ENCODE measurements around the gene KMO. TPM values are rescaled to one million over a fixed set of nuclear protein-coding genes. Genes with fewer than 3 reads are reported as not detected.
A peak's percentile ranks its signal among the peaks of the same experiment; 100 is the strongest.

The KMO gene
- total RNA-seq, 1 donor from 2014 or later, result not detected

DNA sequence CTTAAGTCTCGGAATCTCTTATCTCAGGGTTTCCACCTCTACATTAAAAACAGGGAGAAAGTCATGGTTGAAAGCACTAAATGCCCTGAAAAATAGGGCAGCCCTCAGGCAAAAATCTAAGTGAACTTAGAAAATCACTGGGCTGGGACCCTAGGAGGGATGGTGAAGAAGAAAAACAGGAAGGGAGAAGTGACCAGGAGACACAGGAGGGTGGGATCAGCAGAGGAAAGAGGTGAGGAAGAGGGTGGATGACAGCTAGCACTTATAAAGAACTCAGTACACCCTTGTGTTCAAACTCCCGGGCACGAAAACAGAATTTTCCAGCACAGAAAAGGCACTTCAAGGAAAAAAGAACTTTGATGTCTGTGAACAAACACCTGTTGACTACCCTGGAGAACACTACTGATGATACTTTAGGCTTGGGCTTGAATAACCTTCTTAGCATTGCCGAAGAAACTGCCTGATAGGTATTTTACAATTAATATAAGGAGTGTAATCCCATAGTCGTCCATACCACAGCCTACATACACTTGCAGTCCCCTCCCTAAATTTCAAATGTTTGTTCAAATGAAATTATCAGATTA is 106.0 kb downstream of the KMO start:
- Mint-ChIP-seq H3K27me3 (ENCODE audit: low read depth) (no peaks in the 10 kb centered on the region), H3K4me3 (peak overlapping the region; percentile 80), H3K36me3 (ENCODE audit: low read depth) (peaks cover 30% of the 10 kb centered on the region), H3K4me1 (peaks cover 33% of the 10 kb centered on the region), H3K9me3 (peaks cover 11% of the 10 kb centered on the region), H3K27ac (ENCODE audit: unreplicated experiment) (no peak overlapping the region)
- DNase-seq (ENCODE audit: low read depth, low spot score), result no peak
- TF ChIP-seq, protein P1, sequence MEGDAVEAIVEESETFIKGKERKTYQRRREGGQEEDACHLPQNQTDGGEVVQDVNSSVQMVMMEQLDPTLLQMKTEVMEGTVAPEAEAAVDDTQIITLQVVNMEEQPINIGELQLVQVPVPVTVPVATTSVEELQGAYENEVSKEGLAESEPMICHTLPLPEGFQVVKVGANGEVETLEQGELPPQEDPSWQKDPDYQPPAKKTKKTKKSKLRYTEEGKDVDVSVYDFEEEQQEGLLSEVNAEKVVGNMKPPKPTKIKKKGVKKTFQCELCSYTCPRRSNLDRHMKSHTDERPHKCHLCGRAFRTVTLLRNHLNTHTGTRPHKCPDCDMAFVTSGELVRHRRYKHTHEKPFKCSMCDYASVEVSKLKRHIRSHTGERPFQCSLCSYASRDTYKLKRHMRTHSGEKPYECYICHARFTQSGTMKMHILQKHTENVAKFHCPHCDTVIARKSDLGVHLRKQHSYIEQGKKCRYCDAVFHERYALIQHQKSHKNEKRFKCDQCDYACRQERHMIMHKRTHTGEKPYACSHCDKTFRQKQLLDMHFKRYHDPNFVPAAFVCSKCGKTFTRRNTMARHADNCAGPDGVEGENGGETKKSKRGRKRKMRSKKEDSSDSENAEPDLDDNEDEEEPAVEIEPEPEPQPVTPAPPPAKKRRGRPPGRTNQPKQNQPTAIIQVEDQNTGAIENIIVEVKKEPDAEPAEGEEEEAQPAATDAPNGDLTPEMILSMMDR (conservative IDR thresholded peaks at IDR 0.05), result no peak

DNA sequence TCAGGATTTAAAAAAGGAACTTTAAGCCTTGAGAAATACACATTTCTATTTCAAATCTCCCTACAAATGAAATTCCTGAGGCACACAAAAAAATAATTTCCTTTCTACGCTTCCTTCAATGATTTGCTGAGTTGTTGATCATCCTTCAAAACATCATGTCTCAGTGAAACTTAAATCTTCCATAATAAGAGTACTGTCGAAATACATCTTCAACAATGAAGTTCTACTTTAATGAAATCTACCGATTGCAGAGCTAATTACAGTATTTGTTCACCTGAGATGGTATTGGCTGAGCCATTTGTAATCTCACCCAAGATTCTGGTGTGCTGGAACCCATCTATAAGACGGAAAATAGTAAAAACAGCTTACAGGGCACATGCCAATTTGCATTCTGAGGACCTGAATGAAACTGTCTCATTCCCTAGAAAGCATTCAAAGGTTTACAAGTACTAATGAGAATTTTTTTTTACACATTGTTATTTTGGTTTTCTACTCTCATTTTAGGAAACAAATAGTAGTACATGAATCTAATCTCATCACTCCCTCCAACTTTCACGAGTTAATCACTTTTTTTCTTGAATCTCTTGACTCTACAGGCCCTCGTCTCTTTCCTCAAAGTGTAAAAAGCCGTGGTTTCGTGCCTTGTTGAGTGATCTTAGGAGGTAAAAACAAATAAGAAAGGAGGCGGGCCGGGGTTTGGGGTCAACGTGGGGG is 106.9 kb downstream of the KMO start:
- H3K4me1 Mint-ChIP-seq, result peaks cover 33% of the 10 kb centered on the region
- no peak for DNase-seq (ENCODE audit: low read depth, low spot score)
- H3K9me3 Mint-ChIP-seq, result peaks cover 11% of the 10 kb centered on the region
- peak overlapping the region; percentile 1 for H3K27ac Mint-ChIP-seq (ENCODE audit: unreplicated experiment)
- peak overlapping the region; percentile 86 for H3K4me3 Mint-ChIP-seq
- H3K27me3 Mint-ChIP-seq (ENCODE audit: low read depth), result no peaks in the 10 kb centered on the region
- peaks cover 30% of the 10 kb centered on the region for H3K36me3 Mint-ChIP-seq (ENCODE audit: low read depth)
- TF ChIP-seq, protein P1 (conservative IDR thresholded peaks at IDR 0.05), result no peak

DNA sequence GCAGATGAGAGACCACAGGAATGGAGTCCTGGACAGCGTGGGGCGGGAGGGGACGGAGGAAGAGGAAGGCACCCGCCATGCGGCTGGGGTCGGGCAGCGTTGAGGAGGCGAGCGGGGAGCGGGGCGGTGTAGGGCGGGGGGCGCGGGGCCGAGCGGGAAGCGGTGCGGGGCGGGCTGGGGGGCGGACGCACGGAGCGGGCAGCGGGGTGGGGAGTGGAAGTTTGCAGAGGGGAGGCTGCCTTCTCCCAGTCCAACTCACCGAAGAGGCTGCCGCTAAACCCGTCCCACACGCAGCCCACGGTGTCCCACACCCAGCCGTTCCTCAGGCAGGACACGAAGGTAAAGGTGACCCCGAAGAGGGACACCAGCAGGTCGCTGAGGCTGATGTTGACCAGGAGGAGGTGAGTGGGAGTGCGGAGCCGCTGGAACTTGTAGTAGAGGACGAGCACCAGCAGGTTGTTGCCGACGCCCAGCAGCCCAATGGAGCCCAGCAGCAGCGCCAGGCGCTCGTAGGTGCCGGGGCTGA is 107.5 kb downstream of the KMO start:
- Mint-ChIP-seq H3K27ac (ENCODE audit: unreplicated experiment) (peak overlapping the region; percentile 12), H3K27me3 (ENCODE audit: low read depth) (no peaks in the 10 kb centered on the region), H3K4me3 (peak overlapping the region; percentile 86), H3K36me3 (ENCODE audit: low read depth) (peaks cover 26% of the 10 kb centered on the region), H3K9me3 (peaks cover 11% of the 10 kb centered on the region), H3K4me1 (peaks cover 33% of the 10 kb centered on the region)
- TF ChIP-seq, protein P1 (conservative IDR thresholded peaks at IDR 0.05), result no peak
- peak; percentile 15 for DNase-seq (ENCODE audit: low read depth, low spot score)

- Mint-ChIP-seq H3K27me3 (ENCODE audit: low read depth) (no peaks in the 10 kb centered on the region), H3K36me3 (ENCODE audit: low read depth) (peaks cover 20% of the 10 kb centered on the region), H3K9me3 (peaks cover 5% of the 10 kb centered on the region), H3K4me3 (peak within 1 kb of the TSS; percentile 86), H3K27ac (ENCODE audit: unreplicated experiment) (peak within 1 kb of the TSS; percentile 12), H3K4me1 (peaks cover 33% of the 10 kb centered on the region)
- DNase-seq (ENCODE audit: low read depth, low spot score), result peak; percentile 90
- TF ChIP-seq, protein P1 (conservative IDR thresholded peaks at IDR 0.05), result peak; percentile 32
Measured at GRCh38 chr1:241640149-241640866, 108.1 kb downstream of the KMO start, which contains the start of the genes CHML and OPN3. Gene CHML (minus strand): TSS chr1:241640369. CDS start chr1:241635766, 4,603 bp downstream. Gene OPN3 (minus strand): TSS chr1:241640369. CDS start chr1:241640254, 115 bp downstream.

DNA sequence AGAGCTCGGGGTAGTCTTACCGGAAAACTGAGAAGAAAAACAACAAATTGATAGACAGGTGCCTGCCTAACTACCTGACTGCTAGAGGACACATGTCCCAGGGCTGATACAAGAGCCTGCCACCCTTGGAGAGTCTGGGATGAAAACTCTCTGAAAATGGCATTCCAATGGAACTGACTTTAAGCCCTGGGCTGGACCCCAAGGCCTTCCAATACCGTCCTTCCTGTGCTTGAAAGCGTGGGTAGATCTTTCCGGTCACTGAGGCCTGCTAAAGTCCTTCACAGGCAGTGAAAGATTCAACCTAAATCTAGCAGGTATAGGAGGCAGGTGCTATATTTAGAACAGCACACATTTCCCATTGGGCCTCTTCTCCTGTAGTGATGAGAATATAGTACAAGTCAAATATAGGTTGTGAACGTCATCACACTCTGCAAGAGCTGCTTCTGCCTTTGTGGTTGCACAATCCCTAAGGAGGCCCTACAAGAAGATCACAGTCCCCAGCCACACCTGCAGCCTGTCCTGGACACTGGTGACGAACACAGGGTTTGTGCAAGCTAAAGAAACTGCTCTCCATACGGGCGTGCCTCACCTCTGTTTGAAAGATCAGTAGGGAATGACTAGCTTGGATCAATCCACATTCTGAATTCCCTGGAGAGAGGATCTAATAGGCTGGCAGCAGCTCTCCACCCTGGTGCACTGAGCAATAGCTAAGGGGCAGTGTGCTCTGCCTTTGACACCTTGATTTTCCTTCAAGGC is 108.9 kb downstream of the KMO start:
- TF ChIP-seq, protein P1 (conservative IDR thresholded peaks at IDR 0.05), result no peak
- no peak for DNase-seq (ENCODE audit: low read depth, low spot score)
- H3K27me3 Mint-ChIP-seq (ENCODE audit: low read depth), result no peaks in the 10 kb centered on the region
- H3K9me3 Mint-ChIP-seq, result peaks cover 4% of the 10 kb centered on the region
- H3K27ac Mint-ChIP-seq (ENCODE audit: unreplicated experiment), result no peak overlapping the region
- H3K4me3 Mint-ChIP-seq, result peak overlapping the region; percentile 77
- H3K36me3 Mint-ChIP-seq (ENCODE audit: low read depth), result peaks cover 16% of the 10 kb centered on the region
- peaks cover 33% of the 10 kb centered on the region for H3K4me1 Mint-ChIP-seq

Measured in neural crest cell (in vitro differentiated cells).